Mucosa of stomach (tissue), 1 donor: ENCODE measurements around the gene SCUBE1.

ENCODE experiments used
- H3K27me3 ChIP-seq: one replicate; pipeline ENCODE4 v1.7.0; 2013; ENCODE audit warnings: mild to moderate bottlenecking, low read length; ENCODE audit not compliant: control insufficient read depth, insufficient read depth
- H3K36me3 ChIP-seq: one replicate; pipeline ENCODE4 v1.7.0; 2013; ENCODE audit warnings: low read length; ENCODE audit not compliant: control insufficient read depth, insufficient read depth
- H3K4me1 ChIP-seq: one replicate; pipeline ENCODE4 v1.7.0; 2013; ENCODE audit warnings: mild to moderate bottlenecking, low read length; ENCODE audit not compliant: control insufficient read depth, insufficient read depth
- H3K4me3 ChIP-seq: one replicate; pipeline ENCODE4 v1.7.0; 2013; ENCODE audit warnings: low read length
- H3K9ac ChIP-seq: one replicate; pipeline ENCODE4 v1.7.0; 2013; ENCODE audit warnings: mild to moderate bottlenecking, low read length, moderate library complexity
- H3K9me3 ChIP-seq: one replicate; pipeline ENCODE4 v1.7.0; 2013; ENCODE audit warnings: mild to moderate bottlenecking, low read length, moderate library complexity; ENCODE audit not compliant: control insufficient read depth
- donor health status: Pancreatic carcinoma.

The SCUBE1 gene

GRCh38 chr22:43319661-43320486 is 23.3 kb downstream of the SCUBE1 start:
- Histone ChIP-seq H3K4me1 (no peaks in the 10 kb centered on the region), H3K27me3 (peaks cover 2% of the 10 kb centered on the region), H3K9me3 (no peaks in the 10 kb centered on the region), H3K36me3 (no peaks in the 10 kb centered on the region), H3K9ac (no peak overlapping the region), H3K4me3 (no peak overlapping the region)

DNA sequence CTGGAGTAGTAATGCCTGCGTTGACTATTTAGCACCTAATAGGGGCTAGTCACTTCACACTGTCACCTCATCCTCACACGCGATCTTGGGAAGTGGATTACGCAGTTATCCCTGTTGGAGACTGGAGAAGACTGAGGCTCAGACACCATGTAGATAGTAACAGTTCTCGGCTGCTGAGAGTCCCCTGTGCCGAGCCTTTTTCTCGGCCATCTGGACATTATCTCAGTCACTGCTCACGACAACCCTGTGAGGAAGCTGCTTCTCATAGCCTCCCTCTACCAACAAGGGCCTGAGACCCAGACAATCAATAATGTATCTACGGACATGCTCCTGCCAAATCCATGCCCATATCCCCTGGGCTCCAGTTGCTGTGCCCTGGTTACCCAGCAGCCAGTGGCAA is 25.9 kb downstream of the SCUBE1 start:
- peaks cover 2% of the 10 kb centered on the region for H3K27me3 ChIP-seq

DNA sequence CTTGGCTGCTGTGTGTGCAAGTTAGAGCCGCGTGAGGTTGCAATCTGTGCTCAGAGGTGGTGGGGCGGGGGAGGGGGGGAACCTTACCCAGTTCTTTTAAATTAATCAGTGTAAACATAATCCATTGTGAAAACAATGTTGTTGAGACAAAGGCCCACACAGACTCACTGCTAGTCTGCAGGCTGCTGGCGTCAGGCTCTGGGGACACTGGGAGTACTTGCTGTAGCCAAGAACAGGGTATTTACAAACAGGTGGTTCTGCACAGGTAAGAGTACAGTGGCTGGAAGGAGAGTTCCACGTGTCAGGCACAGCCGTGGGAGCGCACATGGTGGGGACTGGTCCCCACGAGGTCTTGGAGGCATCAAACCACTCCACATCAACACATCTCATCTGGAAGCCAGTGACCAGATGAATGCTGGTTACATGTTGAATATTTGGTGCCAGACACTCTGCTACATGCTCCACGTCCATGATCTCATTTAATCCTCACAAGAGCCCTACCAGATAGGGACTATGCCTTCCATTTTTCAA is 27.4 kb downstream of the SCUBE1 start:
- H3K9ac ChIP-seq: no peak overlapping the region
- no peaks in the 10 kb centered on the region for H3K9me3 ChIP-seq
- H3K27me3 ChIP-seq: peaks cover 2% of the 10 kb centered on the region
- H3K4me1 ChIP-seq: no peaks in the 10 kb centered on the region
- H3K36me3 ChIP-seq: no peaks in the 10 kb centered on the region
- H3K4me3 ChIP-seq: no peak overlapping the region

More for the DNA sequence above, 25.9 kb downstream of the SCUBE1 start:
- Histone ChIP-seq H3K9me3 (no peaks in the 10 kb centered on the region), H3K9ac (no peak overlapping the region), H3K4me1 (no peaks in the 10 kb centered on the region), H3K36me3 (no peaks in the 10 kb centered on the region), H3K4me3 (no peak overlapping the region)

DNA sequence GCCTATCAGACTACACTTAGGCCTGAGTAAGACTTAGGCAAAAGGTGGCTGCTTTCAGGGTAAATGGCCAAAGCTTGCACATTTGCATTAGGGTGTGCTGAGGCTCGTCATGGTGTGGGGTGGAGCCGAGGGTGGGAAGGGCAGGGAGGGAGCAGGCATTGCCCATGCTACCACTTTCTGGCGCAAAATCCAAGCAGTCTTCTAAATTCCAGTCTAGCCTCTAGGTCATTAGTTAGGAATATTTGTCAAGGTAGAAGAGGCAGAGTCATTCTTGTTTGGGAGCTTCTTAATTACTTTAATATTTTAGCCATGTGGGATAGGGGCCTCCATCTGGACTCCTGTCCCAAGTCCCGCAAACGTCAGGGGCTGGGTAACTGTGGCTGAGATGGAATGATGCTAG is 28.6 kb downstream of the SCUBE1 start:
- H3K4me3 ChIP-seq: no peak overlapping the region
- H3K9ac ChIP-seq: no peak overlapping the region
- H3K4me1 ChIP-seq: no peaks in the 10 kb centered on the region
- no peaks in the 10 kb centered on the region for H3K9me3 ChIP-seq
- H3K36me3 ChIP-seq: no peaks in the 10 kb centered on the region
- H3K27me3 ChIP-seq: peaks cover 2% of the 10 kb centered on the region

- no peak overlapping the region for H3K4me3 ChIP-seq
- no peak overlapping the region for H3K9ac ChIP-seq
- peaks cover 2% of the 10 kb centered on the region for H3K27me3 ChIP-seq
- H3K36me3 ChIP-seq: no peaks in the 10 kb centered on the region
- H3K9me3 ChIP-seq: no peaks in the 10 kb centered on the region
- H3K4me1 ChIP-seq: no peaks in the 10 kb centered on the region
Observed at GRCh38 chr22:43313890-43314474, 29.2 kb downstream of the SCUBE1 start.

- no peaks in the 10 kb centered on the region for H3K4me1 ChIP-seq
- peaks cover 2% of the 10 kb centered on the region for H3K27me3 ChIP-seq
- no peaks in the 10 kb centered on the region for H3K9me3 ChIP-seq
- H3K4me3 ChIP-seq: no peak overlapping the region
- no peak overlapping the region for H3K9ac ChIP-seq
- H3K36me3 ChIP-seq: no peaks in the 10 kb centered on the region
Observed at GRCh38 chr22:43313244-43313889, 29.8 kb downstream of the SCUBE1 start.

- H3K9me3 ChIP-seq: no peaks in the 10 kb centered on the region
- no peaks in the 10 kb centered on the region for H3K36me3 ChIP-seq
- H3K4me3 ChIP-seq: no peak overlapping the region
- H3K27me3 ChIP-seq: peaks cover 2% of the 10 kb centered on the region
- H3K4me1 ChIP-seq: no peaks in the 10 kb centered on the region
- H3K9ac ChIP-seq: no peak overlapping the region
Observed at GRCh38 chr22:43312608-43313007, 30.6 kb downstream of the SCUBE1 start.

GRCh38 chr22:43310798-43311197 is 32.4 kb downstream of the SCUBE1 start:
- H3K27me3 ChIP-seq: peaks cover 2% of the 10 kb centered on the region
- no peaks in the 10 kb centered on the region for H3K9me3 ChIP-seq
- H3K36me3 ChIP-seq: no peaks in the 10 kb centered on the region
- H3K4me3 ChIP-seq: no peak overlapping the region
- H3K4me1 ChIP-seq: no peaks in the 10 kb centered on the region
- no peak overlapping the region for H3K9ac ChIP-seq

GRCh38 chr22:43310311-43310710 is 32.9 kb downstream of the SCUBE1 start:
- H3K4me3 ChIP-seq: no peak overlapping the region
- no peaks in the 10 kb centered on the region for H3K36me3 ChIP-seq
- no peaks in the 10 kb centered on the region for H3K4me1 ChIP-seq
- no peak overlapping the region for H3K9ac ChIP-seq
- no peaks in the 10 kb centered on the region for H3K9me3 ChIP-seq
- H3K27me3 ChIP-seq: peaks cover under 1% of the 10 kb centered on the region

GRCh38 chr22:43308836-43309235 is 34.3 kb downstream of the SCUBE1 start:
- H3K4me3 ChIP-seq: no peak overlapping the region
- H3K27me3 ChIP-seq: no peaks in the 10 kb centered on the region
- no peak overlapping the region for H3K9ac ChIP-seq
- H3K36me3 ChIP-seq: no peaks in the 10 kb centered on the region
- no peaks in the 10 kb centered on the region for H3K4me1 ChIP-seq
- H3K9me3 ChIP-seq: no peaks in the 10 kb centered on the region

- Histone ChIP-seq H3K4me3 (no peak overlapping the region), H3K9me3 (no peaks in the 10 kb centered on the region), H3K9ac (no peak overlapping the region), H3K27me3 (no peaks in the 10 kb centered on the region), H3K4me1 (no peaks in the 10 kb centered on the region), H3K36me3 (no peaks in the 10 kb centered on the region)
Observed at GRCh38 chr22:43308060-43308830, 34.9 kb downstream of the SCUBE1 start.
